Measurements from ENCODE around the gene SLC12A1.

GRCh38 chr15:48168616-48169015 lies 37.5 kb upstream of the SLC12A1 start:
- TF ChIP-seq CTCF (IDR thresholded peaks at IDR 0.05), result no peak
- no peak for TF ChIP-seq TCF7L2 (IDR thresholded peaks at IDR 0.05; ENCODE audit: low read depth, low read length)
- no peak for TF ChIP-seq POLR2AphosphoS5 (IDR thresholded peaks at IDR 0.05; ENCODE audit: low read depth, low read length)
- no peak for TF ChIP-seq REST (IDR thresholded peaks at IDR 0.05; ENCODE audit: insufficient read depth in 1 of 2, low read depth in 2 of 2, low read length in 1 of 2)

Data from Panc1 (cell line).